IPS DF 6.9 (cell line): Measurements from ENCODE around the gene DNASE1L1.

Experiments used
- DNase-seq: peaks from one replicate; pipeline ENCODE4 v3.0.0-alpha.2; 2013; ENCODE audit warnings: low read depth, low spot score
- H3K27ac ChIP-seq: one replicate; pipeline ENCODE4 v1.5.1; 2013; ENCODE audit warnings: low read length, control low read depth
- H3K27me3 ChIP-seq: 2 replicates; pipeline ENCODE4 v1.6.1; 2013; ENCODE audit warnings: mild to moderate bottlenecking, low read length; ENCODE audit not compliant: control insufficient read depth, insufficient read depth
- H3K36me3 ChIP-seq: 2 replicates; pipeline ENCODE4 v1.6.1; 2013; ENCODE audit warnings: low read length; ENCODE audit not compliant: control insufficient read depth, insufficient read depth
- H3K4me1 ChIP-seq: 2 replicates; pipeline ENCODE4 v1.6.1; 2013; ENCODE audit warnings: low read length; ENCODE audit not compliant: control insufficient read depth, insufficient read depth
- H3K4me3 ChIP-seq: 2 replicates; pipeline ENCODE4 v1.5.1; 2013; ENCODE audit warnings: mild to moderate bottlenecking, low read length
- H3K9me3 ChIP-seq: 2 replicates; pipeline ENCODE4 v1.6.1; 2013; ENCODE audit warnings: low read length, inconsistent platforms; ENCODE audit not compliant: control insufficient read depth, insufficient read depth
- WGBS: extraction: QIAGEN DNeasy Blood & Tissue Kit; methylation state at CpG from one replicate; pipeline ENCODE4 v1.1.7; 2013; ENCODE audit warnings: mixed read lengths, missing lambda C conversion rate; ENCODE audit not compliant: insufficient read length, insufficient coverage; 5-methylcytosine and 5-hydroxymethylcytosine counted together

The DNASE1L1 gene

DNA sequence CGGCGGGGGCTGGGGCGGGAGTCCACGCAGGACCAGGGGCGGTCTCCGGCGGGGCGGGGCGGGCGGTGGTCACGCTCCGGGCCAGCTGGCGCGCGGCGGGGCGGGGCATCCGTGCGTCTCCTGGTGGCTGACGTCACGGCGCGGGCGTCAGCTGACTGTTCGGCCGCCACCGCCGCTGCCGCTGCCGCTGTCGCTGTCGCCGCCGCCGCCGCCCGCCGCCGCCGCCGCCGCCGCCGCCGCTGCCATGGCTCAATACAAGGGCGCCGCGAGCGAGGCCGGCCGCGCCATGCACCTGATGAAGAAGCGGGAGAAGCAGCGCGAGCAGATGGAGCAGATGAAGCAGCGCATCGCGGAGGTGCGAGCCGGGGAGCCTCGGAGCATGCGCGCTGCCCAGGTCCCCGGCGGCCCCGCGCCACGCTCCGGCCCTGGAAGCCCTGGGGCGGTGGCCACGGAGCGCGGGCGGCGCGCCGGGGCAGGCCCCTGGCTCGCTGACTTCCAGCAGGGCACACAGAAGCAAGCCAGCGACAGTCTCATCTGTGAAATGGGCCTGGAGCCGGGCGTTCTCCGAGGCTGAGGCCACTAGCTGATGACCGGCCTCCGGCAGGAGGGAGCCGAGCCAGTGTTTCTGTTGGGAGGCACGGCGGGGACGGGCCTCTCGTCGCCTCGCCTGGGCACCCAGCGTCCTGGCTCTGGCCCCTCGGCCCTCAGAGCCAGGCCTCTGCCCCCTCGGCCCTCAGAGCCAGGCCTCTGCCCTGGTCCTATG lies 35.1 kb upstream of the DNASE1L1 start, which contains the start of gene FAM50A:
TSS of gene FAM50A (plus strand) at position 150 of the 763 bp plus-strand sequence. CDS start at position 245, 95 bp downstream.
- WGBS = no CpG with 5 or more reads among the region's 94 CpGs
- Histone ChIP-seq H3K9me3 (no peaks in the 10 kb centered on the region), H3K4me3 (peak within 1 kb of the TSS; percentile 55; the same call in 1 of the 2 replicates), H3K36me3 (peaks cover 28% of the 10 kb centered on the region), H3K27me3 (no peaks in the 10 kb centered on the region), H3K27ac (no peak within 1 kb of the TSS), H3K4me1 (peaks cover 2% of the 10 kb centered on the region; the same call in 1 of the 2 replicates)
- DNase-seq = no peak

GRCh38 chrX:154443479-154443910 lies 34.4 kb upstream of the DNASE1L1 start:
- no CpG with 5 or more reads among the region's 10 CpGs for WGBS
- H3K27me3 ChIP-seq = no peaks in the 10 kb centered on the region
- H3K27ac ChIP-seq = no peak overlapping the region
- peak overlapping the region; percentile 55; the same call in 1 of the 2 replicates for H3K4me3 ChIP-seq
- H3K9me3 ChIP-seq = no peaks in the 10 kb centered on the region
- H3K36me3 ChIP-seq = peaks cover 21% of the 10 kb centered on the region
- peaks cover 2% of the 10 kb centered on the region; the same call in 1 of the 2 replicates for H3K4me1 ChIP-seq
- no peak for DNase-seq

GRCh38 chrX:154441984-154442707 lies 33.1 kb upstream of the DNASE1L1 start:
- Histone ChIP-seq H3K4me3 (no peak overlapping the region), H3K9me3 (no peaks in the 10 kb centered on the region), H3K36me3 (peaks cover 20% of the 10 kb centered on the region), H3K27me3 (no peaks in the 10 kb centered on the region), H3K4me1 (peaks cover 2% of the 10 kb centered on the region; the same call in 1 of the 2 replicates), H3K27ac (no peak overlapping the region)
- no peak for DNase-seq
- WGBS = no CpG with 5 or more reads among the region's 21 CpGs

- Histone ChIP-seq H3K4me3 (no peak overlapping the region), H3K36me3 (peaks cover 17% of the 10 kb centered on the region), H3K27ac (no peak overlapping the region), H3K9me3 (no peaks in the 10 kb centered on the region), H3K27me3 (no peaks in the 10 kb centered on the region), H3K4me1 (peaks cover 2% of the 10 kb centered on the region; the same call in 1 of the 2 replicates)
- WGBS = no CpG with 5 or more reads among the region's 11 CpGs
- no peak for DNase-seq
These were observed 32.5 kb upstream of the DNASE1L1 start for GRCh38 chrX:154441564-154441963.

GRCh38 chrX:154440623-154441357 lies 31.7 kb upstream of the DNASE1L1 start:
- Histone ChIP-seq H3K4me3 (no peak overlapping the region), H3K9me3 (no peaks in the 10 kb centered on the region), H3K27ac (no peak overlapping the region), H3K4me1 (peaks cover 2% of the 10 kb centered on the region; the same call in 1 of the 2 replicates), H3K27me3 (no peaks in the 10 kb centered on the region), H3K36me3 (peaks cover 17% of the 10 kb centered on the region)
- no peak for DNase-seq
- no CpG with 5 or more reads among the region's 17 CpGs for WGBS

DNA sequence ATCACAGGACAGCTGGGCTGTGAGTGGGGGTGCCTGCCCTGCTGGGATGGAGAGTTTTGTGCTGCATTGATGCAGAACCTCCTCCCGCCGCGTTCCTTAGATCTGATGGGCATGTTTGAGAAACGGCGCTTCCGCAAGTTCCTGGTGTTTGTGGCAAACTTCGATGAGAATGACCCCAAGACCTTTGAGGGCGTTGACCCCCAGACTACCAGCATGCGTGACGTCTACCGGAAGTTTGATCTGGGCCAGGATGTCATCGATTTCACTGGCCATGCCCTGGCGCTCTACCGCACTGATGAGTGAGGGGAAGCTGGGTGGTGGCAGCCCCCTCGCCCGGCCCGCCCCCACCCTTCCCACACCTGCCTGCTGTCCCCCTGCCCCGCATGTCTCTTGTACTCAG lies 30.8 kb upstream of the DNASE1L1 start:
- DNase-seq = no peak
- Histone ChIP-seq H3K9me3 (no peaks in the 10 kb centered on the region), H3K27ac (no peak overlapping the region), H3K4me3 (no peak overlapping the region), H3K4me1 (peaks cover 2% of the 10 kb centered on the region; the same call in 1 of the 2 replicates), H3K27me3 (no peaks in the 10 kb centered on the region), H3K36me3 (peaks cover 20% of the 10 kb centered on the region)
- no CpG with 5 or more reads among the region's 18 CpGs for WGBS

GRCh38 chrX:154437971-154438893 lies 29.2 kb upstream of the DNASE1L1 start:
- no peak overlapping the region for H3K27ac ChIP-seq
- H3K4me1 ChIP-seq = no peaks in the 10 kb centered on the region
- no peak for DNase-seq
- H3K27me3 ChIP-seq = no peaks in the 10 kb centered on the region
- H3K9me3 ChIP-seq = no peaks in the 10 kb centered on the region
- H3K4me3 ChIP-seq = peak overlapping the region; percentile 97; the same call in 1 of the 2 replicates
- no CpG with 5 or more reads among the region's 28 CpGs for WGBS
- peaks cover 26% of the 10 kb centered on the region for H3K36me3 ChIP-seq

GRCh38 chrX:154436983-154437752 lies 28.1 kb upstream of the DNASE1L1 start, which contains the start of gene GDI1:
Gene GDI1, plus strand, starts transcription at chrX:154437154. Its CDS starts 101 bp downstream, at chrX:154437255.
- DNase-seq = no peak
- WGBS = no CpG with 5 or more reads among the region's 93 CpGs
- H3K36me3 ChIP-seq = peaks cover 25% of the 10 kb centered on the region
- H3K27me3 ChIP-seq = no peaks in the 10 kb centered on the region
- no peak within 1 kb of the TSS for H3K27ac ChIP-seq
- peak within 1 kb of the TSS; percentile 97; the same call in 1 of the 2 replicates for H3K4me3 ChIP-seq
- H3K9me3 ChIP-seq = no peaks in the 10 kb centered on the region
- H3K4me1 ChIP-seq = no peaks in the 10 kb centered on the region
